Thyroid gland (tissue), 4 donors: Measurements from ENCODE around the gene B9D1. TPM values are rescaled to one million over a fixed set of nuclear protein-coding genes. Genes with fewer than 3 reads are reported as not detected.

Experiments
- DNase-seq, 2 donors: peaks; one replicate each; pipeline ENCODE4 v3.0.0-alpha.2; 2019
- H3K27ac ChIP-seq, 3 donors: fragments of 200-600 bp; sonication (generic); 1 replicate in 2 of 3; 2 replicates in 1 of 3; pipeline ENCODE4 v1.5.1; 2016 to 2019; ENCODE audit warnings: mild to moderate bottlenecking in 1 of 3, moderate library complexity in 1 of 3
- H3K27me3 ChIP-seq: fragments of 200-600 bp; sonication (generic); one replicate; pipeline ENCODE4 v1.5.1; 2019
- H3K36me3 ChIP-seq, 2 donors: fragments of 200-600 bp; sonication (generic); one replicate each; pipeline ENCODE4 v1.5.1; 2016 to 2019
- H3K4me1 ChIP-seq, 2 donors: fragments of 200-600 bp; sonication (generic); one replicate each; pipeline ENCODE4 v1.5.1; 2017 to 2019
- H3K4me3 ChIP-seq, 3 donors: fragments of 200-600 bp; sonication (generic); replicated peaks in 1 of 3; 1 replicate in 2 of 3; 2 replicates in 1 of 3; pipeline ENCODE4 v1.5.1; 2016; ENCODE audit warnings: mild to moderate bottlenecking in 1 of 3
- H3K9me3 ChIP-seq: fragments of 200-600 bp; sonication (generic); one replicate; pipeline ENCODE4 v1.5.1; 2017
- CTCF ChIP-seq, 6 experiments: fragments of 200-600 bp in 3 of 6; fragments of 450-650 bp in 3 of 6; sonication (generic) in 3 of 6; IDR thresholded peaks; one replicate each; pipeline ENCODE4 v1.5.1; 2016 to 2019; ENCODE audit warnings: antibody characterized with exemption in 6 of 6, mild to moderate bottlenecking in 2 of 6, inconsistent platforms in 1 of 6, moderate library complexity in 1 of 6
- POLR2A ChIP-seq, 2 donors: fragments of 450-650 bp; IDR thresholded peaks; one replicate each; pipeline ENCODE4 v1.6.1; 2017; ENCODE audit warnings: antibody characterized with exemption in 2 of 2, mild to moderate bottlenecking in 2 of 2, moderate library complexity in 1 of 2
- WGBS, 2 donors: methylation state at CpG; one replicate each; pipeline ENCODE4 v1.1.5; 2017; 5-methylcytosine and 5-hydroxymethylcytosine counted together
- intact Hi-C: fragments of 100-400 bp; cut with DNase I; formaldehyde crosslinking; loops from one replicate; pipeline ENCODE4 v1.15.1; 2023
- total RNA-seq, 4 donors: library from RNA; depleted of rRNA; stranded (reverse); fragments of >200 nt; gene quantifications; one replicate each; pipeline ENCODE4 v1.2.3, GENCODE V29; 2016

B9D1 gene
- total RNA-seq, 4 donors from 2014 or later, result 45.0 to 104 (median 90.3) TPM

GRCh38 chr17:19382531-19383444 lies 20.3 kb upstream of the B9D1 start:
- TF ChIP-seq CTCF (IDR thresholded peaks at IDR 0.05), result no peak
- no peak for TF ChIP-seq POLR2A (IDR thresholded peaks at IDR 0.05)
- H3K27me3 ChIP-seq, result no peaks in the 10 kb centered on the region
- no peak for DNase-seq
- WGBS, 2 donors, result 88 to 90% methylated on average over 9 to 11 of the region's 13 CpGs
- peaks cover 24 to 40% of the 10 kb centered on the region in 2 donors for H3K36me3 ChIP-seq
- H3K27ac ChIP-seq, result peak overlapping the region in 1 of 3 donors; percentile 76
- intact Hi-C loops, result no loop called here
- no peak overlapping the region for H3K4me3 ChIP-seq
- peaks cover 19 to 39% of the 10 kb centered on the region in 2 donors for H3K4me1 ChIP-seq
- no peaks in the 10 kb centered on the region for H3K9me3 ChIP-seq

- Histone ChIP-seq H3K9me3 (no peaks in the 10 kb centered on the region), H3K27me3 (no peaks in the 10 kb centered on the region), H3K4me1 (peaks cover 10 to 30% of the 10 kb centered on the region in 2 donors), H3K4me3 (no peak overlapping the region), H3K36me3 (peaks cover 24 to 40% of the 10 kb centered on the region in 2 donors), H3K27ac (no peak overlapping the region)
- TF ChIP-seq POLR2A (IDR thresholded peaks at IDR 0.05), result no peak
- TF ChIP-seq CTCF (IDR thresholded peaks at IDR 0.05), result no peak
- WGBS, 2 donors, result 92 to 94% methylated on average over 22 to 31 of the region's 31 CpGs
- intact Hi-C loops, result no loop called here
- no peak for DNase-seq
Observed at GRCh38 chr17:19381741-19382444, 19.4 kb upstream of the B9D1 start.

GRCh38 chr17:19381361-19381740 lies 18.8 kb upstream of the B9D1 start:
- H3K9me3 ChIP-seq, result no peaks in the 10 kb centered on the region
- H3K36me3 ChIP-seq, result peaks cover 24 to 40% of the 10 kb centered on the region in 2 donors
- intact Hi-C loops, result no loop called here
- no peak overlapping the region for H3K4me3 ChIP-seq
- H3K27me3 ChIP-seq, result no peaks in the 10 kb centered on the region
- peaks cover 6 to 26% of the 10 kb centered on the region in 2 donors for H3K4me1 ChIP-seq
- TF ChIP-seq CTCF (IDR thresholded peaks at IDR 0.05) (no peak), POLR2A (IDR thresholded peaks at IDR 0.05) (no peak)
- H3K27ac ChIP-seq, result no peak overlapping the region
- 96 to 97% methylated on average over 6 to 7 of the region's 7 CpGs for WGBS, 2 donors
- DNase-seq, result no peak

GRCh38 chr17:19380481-19381301 lies 18.2 kb upstream of the B9D1 start:
- DNase-seq, result no peak
- Histone ChIP-seq H3K4me3 (no peak overlapping the region), H3K27ac (no peak overlapping the region), H3K27me3 (no peaks in the 10 kb centered on the region), H3K9me3 (no peaks in the 10 kb centered on the region), H3K36me3 (peaks cover 24 to 40% of the 10 kb centered on the region in 2 donors), H3K4me1 (peaks cover 6 to 26% of the 10 kb centered on the region in 2 donors)
- intact Hi-C loops, result no loop called here
- 93% methylated on average over 29 of the region's 29 CpGs for WGBS, 2 donors
- no peak for TF ChIP-seq CTCF (IDR thresholded peaks at IDR 0.05)
- TF ChIP-seq POLR2A (IDR thresholded peaks at IDR 0.05), result no peak
